B cell (primary cell): Measurements from ENCODE around the gene RFX3.

Experiments
- EZH2 ChIP-seq: IDR thresholded peaks from 2 replicates; pipeline ENCODE4 v1.6.1; 2012; ENCODE audit warnings: borderline replicate concordance, low read depth, mild to moderate bottlenecking, moderate library complexity, low read length; ENCODE audit not compliant: insufficient read depth, poor library complexity, severe bottlenecking
- TF ChIP-seq, protein P1 (sequence below): fragments of 200-600 bp; IDR thresholded peaks from one replicate; pipeline ENCODE4 v1.8.0; 2022; ENCODE audit warnings: antibody characterized with exemption, mild to moderate bottlenecking

DNA sequence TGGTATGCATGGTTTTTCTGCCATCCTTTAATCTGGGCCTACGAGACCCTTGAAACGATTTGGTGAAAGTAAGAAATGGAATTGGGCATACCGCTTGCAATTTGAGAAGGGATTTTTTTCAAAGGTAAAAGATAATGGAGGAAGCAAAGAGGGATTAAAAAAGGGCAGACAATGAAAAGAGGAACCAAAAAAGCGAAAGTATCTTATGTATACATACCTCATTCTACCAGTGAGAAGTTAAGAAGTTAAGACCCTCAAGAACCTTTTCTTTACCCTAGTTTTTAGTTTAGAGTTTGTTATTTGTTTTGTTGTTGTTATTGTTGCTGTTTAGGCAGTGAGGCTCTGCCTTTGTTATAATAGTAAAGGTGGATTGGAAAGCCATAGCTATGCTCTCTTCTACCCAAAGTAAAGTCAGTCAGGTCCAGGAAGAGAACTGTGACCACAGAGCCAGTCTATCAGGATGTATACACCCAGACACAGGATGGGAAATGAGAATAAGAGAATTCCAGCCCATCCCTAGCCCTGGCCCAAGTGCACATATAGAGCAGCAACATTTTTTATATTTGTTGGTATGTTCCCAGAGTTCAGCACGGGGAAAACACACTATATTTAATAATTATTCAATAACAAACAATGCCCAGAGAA, 166.6 kb downstream of the RFX3 start:
- TF ChIP-seq EZH2, result no peak
- TF ChIP-seq, protein P1, sequence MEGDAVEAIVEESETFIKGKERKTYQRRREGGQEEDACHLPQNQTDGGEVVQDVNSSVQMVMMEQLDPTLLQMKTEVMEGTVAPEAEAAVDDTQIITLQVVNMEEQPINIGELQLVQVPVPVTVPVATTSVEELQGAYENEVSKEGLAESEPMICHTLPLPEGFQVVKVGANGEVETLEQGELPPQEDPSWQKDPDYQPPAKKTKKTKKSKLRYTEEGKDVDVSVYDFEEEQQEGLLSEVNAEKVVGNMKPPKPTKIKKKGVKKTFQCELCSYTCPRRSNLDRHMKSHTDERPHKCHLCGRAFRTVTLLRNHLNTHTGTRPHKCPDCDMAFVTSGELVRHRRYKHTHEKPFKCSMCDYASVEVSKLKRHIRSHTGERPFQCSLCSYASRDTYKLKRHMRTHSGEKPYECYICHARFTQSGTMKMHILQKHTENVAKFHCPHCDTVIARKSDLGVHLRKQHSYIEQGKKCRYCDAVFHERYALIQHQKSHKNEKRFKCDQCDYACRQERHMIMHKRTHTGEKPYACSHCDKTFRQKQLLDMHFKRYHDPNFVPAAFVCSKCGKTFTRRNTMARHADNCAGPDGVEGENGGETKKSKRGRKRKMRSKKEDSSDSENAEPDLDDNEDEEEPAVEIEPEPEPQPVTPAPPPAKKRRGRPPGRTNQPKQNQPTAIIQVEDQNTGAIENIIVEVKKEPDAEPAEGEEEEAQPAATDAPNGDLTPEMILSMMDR, result no peak
